RWPE2 (cell line): ENCODE data around the gene GDI1.
"Not testable (repeated sequence)": the region's sequence is repeated elsewhere in the genome, so short reads cannot be mapped to it uniquely, and the experiment has no call there.

Source experiments
- ATAC-seq: fragments of 200-7000 bp; cut with Tn5 transposase; 3 replicates; pipeline ENCODE4 v1.9.1; 2021; ENCODE audit warnings: low read depth
- DNase-seq: peaks from one replicate; pipeline ENCODE4 v3.0.0-alpha.2; 2020; ENCODE audit warnings: low spot score
- H3K27ac ChIP-seq: fragments of 450-650 bp; 2 replicates; pipeline ENCODE4 v1.5.1; 2017; ENCODE audit warnings: mild to moderate bottlenecking; ENCODE audit not compliant: poor library complexity, severe bottlenecking
- H3K27me3 ChIP-seq: fragments of 250-450 bp; sonication (Bioruptor Pico); 2 replicates; pipeline ENCODE4 v1.5.1; 2021; ENCODE audit warnings: mild to moderate bottlenecking, moderate library complexity; ENCODE audit not compliant: insufficient read depth, poor library complexity, severe bottlenecking
- H3K36me3 ChIP-seq: fragments of 250-450 bp; sonication (Bioruptor Pico); 2 replicates; pipeline ENCODE4 v1.5.1; 2020; ENCODE audit warnings: low read depth, mild to moderate bottlenecking, moderate library complexity
- H3K4me1 ChIP-seq: fragments of 250-450 bp; sonication (Bioruptor Pico); 2 replicates; pipeline ENCODE4 v1.5.1; 2021; ENCODE audit warnings: mild to moderate bottlenecking, moderate library complexity; ENCODE audit not compliant: insufficient read depth, poor library complexity, severe bottlenecking
- H3K4me3 ChIP-seq: fragments of 250-450 bp; sonication (Bioruptor Pico); 2 replicates; pipeline ENCODE4 v1.5.1; 2021; ENCODE audit warnings: mild to moderate bottlenecking, moderate library complexity; ENCODE audit not compliant: severe bottlenecking
- H3K9me3 ChIP-seq: fragments of 250-450 bp; sonication (Bioruptor Pico); 2 replicates; pipeline ENCODE4 v1.5.1; 2021; ENCODE audit warnings: mild to moderate bottlenecking, moderate library complexity; ENCODE audit not compliant: severe bottlenecking
- TF ChIP-seq, protein P1 (sequence below): fragments of 450-650 bp; IDR thresholded peaks from one replicate; pipeline ENCODE4 v1.5.1; 2017; ENCODE audit warnings: mild to moderate bottlenecking, moderate library complexity; ENCODE audit not compliant: poor library complexity, severe bottlenecking

Gene GDI1

GRCh38 chrX:154436983-154437752 is at the start of gene GDI1:
Gene GDI1, plus strand, starts transcription at chrX:154437154. Its CDS starts 101 bp downstream, at chrX:154437255.
- peak within 1 kb of the TSS; percentile 95 for H3K4me3 ChIP-seq
- H3K36me3 ChIP-seq = peaks cover 17% of the 10 kb centered on the region
- peak within 1 kb of the TSS; percentile 54 for H3K27ac ChIP-seq
- TF ChIP-seq, protein P1, sequence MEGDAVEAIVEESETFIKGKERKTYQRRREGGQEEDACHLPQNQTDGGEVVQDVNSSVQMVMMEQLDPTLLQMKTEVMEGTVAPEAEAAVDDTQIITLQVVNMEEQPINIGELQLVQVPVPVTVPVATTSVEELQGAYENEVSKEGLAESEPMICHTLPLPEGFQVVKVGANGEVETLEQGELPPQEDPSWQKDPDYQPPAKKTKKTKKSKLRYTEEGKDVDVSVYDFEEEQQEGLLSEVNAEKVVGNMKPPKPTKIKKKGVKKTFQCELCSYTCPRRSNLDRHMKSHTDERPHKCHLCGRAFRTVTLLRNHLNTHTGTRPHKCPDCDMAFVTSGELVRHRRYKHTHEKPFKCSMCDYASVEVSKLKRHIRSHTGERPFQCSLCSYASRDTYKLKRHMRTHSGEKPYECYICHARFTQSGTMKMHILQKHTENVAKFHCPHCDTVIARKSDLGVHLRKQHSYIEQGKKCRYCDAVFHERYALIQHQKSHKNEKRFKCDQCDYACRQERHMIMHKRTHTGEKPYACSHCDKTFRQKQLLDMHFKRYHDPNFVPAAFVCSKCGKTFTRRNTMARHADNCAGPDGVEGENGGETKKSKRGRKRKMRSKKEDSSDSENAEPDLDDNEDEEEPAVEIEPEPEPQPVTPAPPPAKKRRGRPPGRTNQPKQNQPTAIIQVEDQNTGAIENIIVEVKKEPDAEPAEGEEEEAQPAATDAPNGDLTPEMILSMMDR = no peak
- H3K4me1 ChIP-seq = no peaks in the 10 kb centered on the region
- ATAC-seq (peak; percentile 29; the same call in 1 of the 3 replicates), DNase-seq (no peak)
- no peaks in the 10 kb centered on the region for H3K27me3 ChIP-seq
- no peaks in the 10 kb centered on the region for H3K9me3 ChIP-seq

DNA sequence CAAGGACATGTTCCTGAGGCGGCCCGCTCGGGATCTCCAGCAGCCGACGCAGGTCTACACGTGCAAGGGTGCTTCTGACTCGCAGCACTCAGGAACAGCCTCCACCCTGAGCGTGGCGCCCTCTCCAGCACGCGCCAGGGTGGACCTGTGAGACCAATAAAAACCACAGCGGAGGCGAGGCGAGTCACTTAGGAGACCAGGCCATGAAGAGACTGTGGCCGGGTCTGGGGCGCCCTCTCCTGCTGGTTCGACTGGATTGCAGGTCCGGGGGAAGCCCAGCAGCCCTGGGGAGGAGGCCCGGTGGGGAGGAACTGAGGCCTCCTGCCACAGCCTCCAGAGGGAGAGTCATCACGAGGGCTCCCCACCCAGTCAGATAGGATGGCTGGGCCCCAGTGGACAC is 48.9 kb upstream of the GDI1 start:
- H3K4me3 ChIP-seq, H3K27me3 ChIP-seq, H3K9me3 ChIP-seq, H3K4me1 ChIP-seq, DNase-seq, H3K36me3 ChIP-seq, H3K27ac ChIP-seq: not testable (repeated sequence)
- ATAC-seq = peak; percentile 3; the same call in 1 of the 3 replicates

GRCh38 chrX:154388649-154389048 is 48.3 kb upstream of the GDI1 start:
- H3K27ac ChIP-seq, ATAC-seq, H3K4me1 ChIP-seq, DNase-seq, H3K27me3 ChIP-seq, H3K9me3 ChIP-seq, H3K4me3 ChIP-seq, H3K36me3 ChIP-seq: not testable (repeated sequence)

GRCh38 chrX:154389812-154390747 is 46.9 kb upstream of the GDI1 start:
- not testable (repeated sequence) for H3K27me3 ChIP-seq, H3K27ac ChIP-seq, H3K36me3 ChIP-seq, DNase-seq, H3K4me1 ChIP-seq, H3K4me3 ChIP-seq, H3K9me3 ChIP-seq
- ATAC-seq = peak; percentile 73

DNA sequence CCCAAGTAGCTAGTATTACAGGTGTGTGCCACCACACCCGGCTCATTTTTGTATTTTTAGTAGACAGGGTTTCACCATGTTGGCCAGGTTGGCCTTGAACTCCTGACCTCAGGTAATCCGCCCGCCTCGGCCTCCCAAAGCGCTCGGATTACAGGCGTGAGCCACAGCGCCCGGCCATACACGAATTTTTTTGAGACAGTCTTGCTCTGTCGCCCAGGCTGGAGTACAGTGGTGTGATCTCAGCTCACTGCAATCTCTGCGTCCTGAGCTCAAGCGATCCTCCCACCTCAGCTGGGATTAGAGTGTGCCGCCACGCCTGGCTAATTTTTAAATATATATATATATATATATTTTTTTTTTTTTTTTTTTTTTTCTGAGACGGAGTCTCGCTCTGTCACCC is 40.6 kb upstream of the GDI1 start:
- ATAC-seq, H3K27me3 ChIP-seq, H3K4me1 ChIP-seq, H3K4me3 ChIP-seq, DNase-seq, H3K9me3 ChIP-seq: not testable (repeated sequence)
- Histone ChIP-seq H3K27ac (peak overlapping the region; percentile 93), H3K36me3 (peaks cover 31% of the 10 kb centered on the region)

DNA sequence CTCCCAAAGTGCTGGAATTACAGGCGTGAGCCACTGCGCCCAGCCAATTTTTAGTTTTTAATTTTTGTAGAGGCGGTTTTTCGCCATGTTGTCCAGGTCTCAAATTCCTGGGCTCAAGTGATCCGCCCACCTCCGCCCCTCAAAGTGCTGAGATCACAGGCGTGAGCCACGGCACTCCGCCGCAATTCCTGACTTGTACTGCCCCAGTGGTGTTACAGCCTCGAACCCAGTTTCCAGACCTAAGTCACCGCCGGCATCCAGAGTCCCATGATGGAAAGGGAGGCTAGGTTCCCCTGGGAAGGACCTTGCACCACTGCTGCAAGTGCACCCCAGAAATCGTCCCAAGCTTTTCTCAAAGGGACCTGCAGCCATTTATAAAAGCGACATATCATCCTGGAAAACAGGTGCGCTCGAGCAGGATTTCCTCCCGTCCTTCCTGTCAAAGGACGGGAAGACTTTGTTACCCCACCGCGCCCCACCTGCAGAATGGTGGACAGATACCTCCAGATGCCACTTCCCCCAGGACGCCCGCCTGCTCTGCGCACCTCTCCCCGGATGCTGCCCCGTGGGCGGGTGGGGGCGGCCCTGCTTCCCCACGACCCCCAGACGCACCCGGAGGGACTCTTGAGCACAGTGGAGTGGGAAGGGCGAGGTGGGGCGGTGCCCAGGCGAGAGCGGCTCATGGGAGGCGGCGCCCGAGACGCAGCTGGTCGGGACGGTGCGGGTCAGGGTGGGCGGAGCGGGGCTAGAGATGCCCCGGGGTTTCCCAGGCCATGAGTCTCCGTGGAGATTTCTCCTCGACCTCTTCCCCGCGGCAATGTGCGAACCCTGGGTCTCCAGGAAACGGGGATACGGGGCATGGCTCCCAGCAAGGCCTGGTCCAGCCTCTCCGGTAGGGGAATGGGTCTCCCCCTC is 39.7 kb upstream of the GDI1 start:
- Histone ChIP-seq H3K27me3 (no peaks in the 10 kb centered on the region), H3K4me1 (no peaks in the 10 kb centered on the region), H3K9me3 (no peaks in the 10 kb centered on the region), H3K27ac (peak overlapping the region; percentile 93), H3K4me3 (peak overlapping the region; percentile 60), H3K36me3 (peaks cover 35% of the 10 kb centered on the region)
- TF ChIP-seq, protein P1 = no peak
- no peak for DNase-seq
- peak; percentile 63 for ATAC-seq
